IPS DF 6.9 (cell line): ENCODE measurements around the gene UBE2R2.
A peak's percentile ranks its signal among the peaks of the same experiment; 100 is the strongest.

Experiments used
- DNase-seq: peaks from one replicate; pipeline ENCODE4 v3.0.0-alpha.2; 2013; ENCODE audit warnings: low read depth, low spot score
- H3K27ac ChIP-seq: one replicate; pipeline ENCODE4 v1.5.1; 2013; ENCODE audit warnings: low read length, control low read depth
- H3K27me3 ChIP-seq: 2 replicates; pipeline ENCODE4 v1.6.1; 2013; ENCODE audit warnings: mild to moderate bottlenecking, low read length; ENCODE audit not compliant: control insufficient read depth, insufficient read depth
- H3K36me3 ChIP-seq: 2 replicates; pipeline ENCODE4 v1.6.1; 2013; ENCODE audit warnings: low read length; ENCODE audit not compliant: control insufficient read depth, insufficient read depth
- H3K4me1 ChIP-seq: 2 replicates; pipeline ENCODE4 v1.6.1; 2013; ENCODE audit warnings: low read length; ENCODE audit not compliant: control insufficient read depth, insufficient read depth
- H3K4me3 ChIP-seq: 2 replicates; pipeline ENCODE4 v1.5.1; 2013; ENCODE audit warnings: mild to moderate bottlenecking, low read length
- H3K9me3 ChIP-seq: 2 replicates; pipeline ENCODE4 v1.6.1; 2013; ENCODE audit warnings: low read length, inconsistent platforms; ENCODE audit not compliant: control insufficient read depth, insufficient read depth
- WGBS: extraction: QIAGEN DNeasy Blood & Tissue Kit; methylation state at CpG from one replicate; pipeline ENCODE4 v1.1.7; 2013; ENCODE audit warnings: mixed read lengths, missing lambda C conversion rate; ENCODE audit not compliant: insufficient read length, insufficient coverage; 5-methylcytosine and 5-hydroxymethylcytosine counted together

Gene UBE2R2

DNA sequence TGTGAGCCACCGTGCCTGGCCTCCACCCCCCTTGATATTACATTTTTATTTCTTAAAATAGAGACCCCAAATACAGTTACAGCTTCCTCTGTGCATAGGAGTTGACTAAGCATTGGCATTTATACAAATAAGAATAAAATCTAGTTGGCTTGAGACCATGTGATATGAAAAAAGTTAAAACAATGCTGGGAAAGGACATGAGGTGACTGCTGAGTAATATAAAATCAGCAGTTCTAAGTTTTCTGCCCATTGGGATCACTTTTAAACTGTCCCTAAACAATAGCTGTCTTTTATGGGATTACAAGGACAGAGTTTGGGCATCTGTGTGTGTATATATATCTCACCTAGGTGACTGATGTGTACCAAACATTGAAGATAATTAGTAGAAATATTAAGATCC, 96.6 kb downstream of the UBE2R2 start:
- no peak for DNase-seq
- no CpG with 5 or more reads among the region's 1 CpG for WGBS
- Histone ChIP-seq H3K27ac (no peak overlapping the region), H3K27me3 (no peaks in the 10 kb centered on the region), H3K36me3 (peaks cover 3% of the 10 kb centered on the region; the same call in 1 of the 2 replicates), H3K4me1 (no peaks in the 10 kb centered on the region), H3K4me3 (no peak overlapping the region), H3K9me3 (no peaks in the 10 kb centered on the region)

DNA sequence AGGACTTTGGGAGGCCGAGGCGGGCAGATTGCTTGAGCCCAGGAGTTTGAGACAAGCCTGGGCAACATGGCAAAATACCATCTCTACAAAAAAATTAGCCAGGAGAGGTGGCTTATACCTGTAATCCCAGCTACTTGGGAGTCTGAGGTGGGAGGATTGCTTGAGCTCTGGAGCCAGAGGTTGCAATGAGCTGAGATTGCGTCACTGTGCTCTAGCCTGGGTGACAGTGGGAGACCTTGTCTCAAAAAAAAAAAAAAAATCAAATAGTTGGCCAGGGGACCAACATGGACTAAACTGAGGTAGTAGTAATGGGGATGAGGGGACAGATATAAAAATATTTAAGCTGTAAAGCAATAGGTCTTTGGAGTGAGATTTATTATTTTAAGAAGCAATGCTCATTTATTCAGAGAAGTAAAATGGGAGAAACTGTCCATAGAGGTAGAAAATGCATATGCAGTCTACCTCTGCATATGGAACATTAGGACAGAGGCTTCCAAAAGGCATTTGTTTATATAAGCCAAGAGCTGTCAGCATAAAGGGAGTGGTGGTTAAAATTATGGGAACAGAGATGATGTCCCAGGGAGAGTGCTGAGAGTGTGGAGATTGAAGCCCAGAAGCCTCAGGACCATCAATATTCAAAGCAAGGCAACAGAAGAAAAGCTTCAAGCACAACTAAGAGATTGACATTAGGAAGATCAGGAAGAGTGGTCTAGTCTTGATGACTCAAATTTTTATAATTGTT, 98.1 kb downstream of the UBE2R2 start:
- Histone ChIP-seq H3K9me3 (no peaks in the 10 kb centered on the region), H3K4me1 (no peaks in the 10 kb centered on the region), H3K27me3 (no peaks in the 10 kb centered on the region), H3K4me3 (no peak overlapping the region), H3K36me3 (peaks cover 3% of the 10 kb centered on the region; the same call in 1 of the 2 replicates), H3K27ac (no peak overlapping the region)
- WGBS, result no CpG with 5 or more reads among the region's 3 CpGs
- DNase-seq, result no peak

DNA sequence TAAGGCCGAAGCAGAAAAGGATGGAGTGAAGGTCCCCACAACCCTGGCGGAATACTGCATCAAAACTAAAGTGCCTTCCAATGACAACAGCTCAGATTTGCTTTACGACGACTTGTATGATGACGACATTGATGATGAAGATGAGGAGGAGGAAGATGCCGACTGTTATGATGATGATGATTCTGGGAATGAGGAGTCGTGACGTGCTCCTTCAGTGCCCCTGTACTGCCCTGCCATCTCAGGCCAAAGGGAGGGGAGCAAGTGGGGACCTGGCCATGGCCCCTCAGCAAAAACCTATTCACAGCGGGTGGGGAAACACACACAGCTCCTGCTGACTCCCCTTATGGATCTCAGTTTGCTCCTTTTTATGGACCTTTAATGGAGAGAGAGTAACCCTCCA, 100.1 kb downstream of the UBE2R2 start:
- no CpG with 5 or more reads among the region's 9 CpGs for WGBS
- no peaks in the 10 kb centered on the region for H3K4me1 ChIP-seq
- no peak overlapping the region for H3K4me3 ChIP-seq
- H3K9me3 ChIP-seq, result no peaks in the 10 kb centered on the region
- H3K27ac ChIP-seq, result no peak overlapping the region
- DNase-seq, result no peak
- peaks cover 10% of the 10 kb centered on the region; the same call in 1 of the 2 replicates for H3K36me3 ChIP-seq
- H3K27me3 ChIP-seq, result no peaks in the 10 kb centered on the region

- no peaks in the 10 kb centered on the region for H3K4me1 ChIP-seq
- H3K27ac ChIP-seq, result no peak overlapping the region
- no peaks in the 10 kb centered on the region for H3K9me3 ChIP-seq
- WGBS, result no CpG with 5 or more reads among the region's 6 CpGs
- no peak overlapping the region for H3K4me3 ChIP-seq
- H3K27me3 ChIP-seq, result no peaks in the 10 kb centered on the region
- peaks cover 33% of the 10 kb centered on the region for H3K36me3 ChIP-seq
- DNase-seq, result no peak
Observed at GRCh38 chr9:33919276-33919897, 102.4 kb downstream of the UBE2R2 start.

DNA sequence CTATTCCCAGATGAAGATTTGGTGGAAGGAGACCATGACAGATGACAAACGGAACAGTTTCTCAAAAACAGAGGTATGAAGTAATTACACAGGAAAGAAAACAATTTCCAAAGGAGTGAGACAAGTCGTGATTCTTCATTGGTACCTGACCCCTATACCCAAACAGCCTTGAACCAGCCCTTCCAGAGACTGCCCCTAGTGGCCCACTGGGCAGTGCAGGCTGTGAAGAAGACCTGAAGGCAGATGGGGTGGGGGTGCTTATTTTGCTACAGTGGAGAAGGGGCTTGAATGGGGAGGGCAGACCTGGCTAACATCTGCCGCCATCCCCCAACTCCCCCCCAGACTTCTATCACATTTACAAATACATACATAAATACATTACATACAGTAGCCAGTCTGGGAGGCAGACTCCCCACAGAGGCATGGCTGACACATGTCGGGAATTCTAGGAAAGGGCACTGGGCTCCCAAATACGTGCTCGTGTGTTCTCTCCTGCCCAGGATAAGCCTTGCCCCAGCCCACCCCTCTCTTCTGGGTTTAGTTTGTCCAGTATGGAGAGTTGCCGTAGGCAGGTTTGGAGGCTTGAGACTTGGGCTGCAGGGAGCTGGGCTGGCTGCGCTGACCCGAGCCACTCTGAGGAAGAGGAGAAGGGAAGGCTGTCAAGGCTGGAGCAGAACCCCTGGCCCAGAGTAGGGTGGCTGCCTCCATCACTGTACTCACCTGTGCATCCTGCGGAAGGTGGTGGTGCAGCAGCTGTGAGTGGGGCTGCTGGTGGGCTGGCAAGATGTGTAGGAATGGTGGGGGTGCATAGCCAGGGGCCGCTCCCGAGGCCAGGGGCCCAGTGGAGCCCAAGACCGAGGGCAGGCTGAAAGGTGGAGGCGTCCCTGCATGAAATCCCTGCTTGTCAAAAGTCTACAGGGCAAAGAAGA, 105.3 kb downstream of the UBE2R2 start:
- Histone ChIP-seq H3K4me1 (no peaks in the 10 kb centered on the region), H3K9me3 (no peaks in the 10 kb centered on the region), H3K4me3 (no peak overlapping the region), H3K27me3 (no peaks in the 10 kb centered on the region), H3K36me3 (peaks cover 52% of the 10 kb centered on the region), H3K27ac (no peak overlapping the region)
- WGBS, result no CpG with 5 or more reads among the region's 14 CpGs
- DNase-seq, result no peak

- no CpG with 5 or more reads among the region's 4 CpGs for WGBS
- DNase-seq, result no peak
- Histone ChIP-seq H3K4me3 (no peak overlapping the region), H3K9me3 (no peaks in the 10 kb centered on the region), H3K27me3 (no peaks in the 10 kb centered on the region), H3K36me3 (peaks cover 56% of the 10 kb centered on the region), H3K27ac (no peak overlapping the region), H3K4me1 (no peaks in the 10 kb centered on the region)
Observed at GRCh38 chr9:33923079-33923478, 106.1 kb downstream of the UBE2R2 start.

DNA sequence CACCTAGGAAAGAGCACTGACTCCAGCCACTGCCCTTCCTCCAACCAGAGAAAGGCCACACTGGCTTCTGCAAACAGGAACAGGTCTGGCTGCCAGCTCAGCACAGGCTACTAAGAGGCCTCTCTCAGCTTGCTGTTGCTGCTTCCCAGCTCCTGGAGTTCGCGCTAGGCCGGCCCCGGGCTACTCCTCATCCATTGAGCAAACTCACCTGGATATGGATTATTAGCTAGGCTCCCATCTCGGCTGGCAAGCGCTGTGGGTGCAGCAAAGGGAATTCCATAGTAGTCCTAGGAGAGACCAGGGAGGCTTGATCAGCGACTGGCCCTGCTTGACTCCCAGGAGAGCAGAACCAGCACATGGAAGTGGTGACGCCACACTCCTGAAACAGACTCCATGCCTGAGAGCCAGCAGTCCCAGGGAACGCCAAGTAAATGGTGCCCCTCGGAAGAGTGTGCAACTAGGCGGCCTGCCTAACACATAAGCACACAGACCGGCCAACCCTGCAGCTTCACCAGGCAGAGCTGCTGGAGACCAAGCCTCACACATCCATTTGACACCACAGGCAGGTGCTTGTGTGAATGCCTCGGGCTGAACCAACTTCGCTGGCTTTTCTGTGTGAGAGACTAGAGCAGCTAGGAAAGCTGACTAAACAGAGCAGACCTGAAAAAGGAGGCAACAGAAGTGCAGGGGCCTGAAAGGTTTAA, 107.2 kb downstream of the UBE2R2 start:
- no peaks in the 10 kb centered on the region for H3K27me3 ChIP-seq
- peaks cover 62% of the 10 kb centered on the region for H3K36me3 ChIP-seq
- DNase-seq, result no peak
- WGBS, result no CpG with 5 or more reads among the region's 14 CpGs
- H3K27ac ChIP-seq, result no peak overlapping the region
- no peaks in the 10 kb centered on the region for H3K4me1 ChIP-seq
- no peak overlapping the region for H3K4me3 ChIP-seq
- H3K9me3 ChIP-seq, result no peaks in the 10 kb centered on the region

GRCh38 chr9:33924978-33925797, 108.2 kb downstream of the UBE2R2 start:
- peak; percentile 48 for DNase-seq

DNA sequence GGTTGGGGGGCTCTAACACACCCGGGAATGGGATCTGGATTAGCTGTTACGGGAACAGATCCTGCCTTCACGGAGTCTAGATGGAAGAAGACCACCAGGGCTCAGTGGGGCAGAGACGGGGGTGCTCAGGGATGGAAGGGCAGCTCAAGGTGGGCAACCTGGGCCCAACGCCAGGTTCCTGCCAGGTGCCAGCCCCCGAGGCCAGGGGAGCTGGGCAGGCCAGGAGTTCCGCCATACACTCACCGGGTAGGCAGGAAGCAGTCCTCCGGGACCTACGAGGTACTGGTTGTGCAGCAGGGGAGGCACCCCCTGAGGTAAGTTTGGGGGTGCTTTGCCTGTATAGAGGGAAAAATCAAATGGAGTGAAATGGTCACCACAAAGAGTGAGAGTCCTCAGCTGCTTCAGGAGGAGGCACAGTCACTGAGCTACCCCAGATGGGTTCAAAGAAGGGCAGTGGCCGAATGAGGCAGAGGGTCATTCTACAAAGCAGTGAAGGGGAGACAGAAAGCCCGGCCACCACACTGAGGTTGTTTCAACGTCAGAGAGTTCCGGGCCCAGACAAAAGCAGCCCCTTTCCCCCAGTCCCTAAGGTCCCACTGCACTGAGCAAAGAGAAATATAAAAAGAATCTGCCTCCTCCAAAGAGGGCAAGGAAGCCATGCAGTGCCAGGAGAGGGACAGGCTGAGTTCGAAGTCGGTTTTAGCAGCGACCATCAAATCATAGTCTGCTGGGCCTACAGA, 110.0 kb downstream of the UBE2R2 start:
- Histone ChIP-seq H3K36me3 (peaks cover 65% of the 10 kb centered on the region), H3K4me3 (no peak overlapping the region), H3K9me3 (no peaks in the 10 kb centered on the region), H3K27me3 (no peaks in the 10 kb centered on the region), H3K27ac (no peak overlapping the region), H3K4me1 (no peaks in the 10 kb centered on the region)
- no CpG with 5 or more reads among the region's 17 CpGs for WGBS
- no peak for DNase-seq

More at GRCh38 chr9:33924978-33925797, 108.2 kb downstream of the UBE2R2 start:
- H3K4me1 ChIP-seq, result no peaks in the 10 kb centered on the region
- no peak overlapping the region for H3K4me3 ChIP-seq
- no peaks in the 10 kb centered on the region for H3K9me3 ChIP-seq
- WGBS, result no CpG with 5 or more reads among the region's 17 CpGs
- H3K27ac ChIP-seq, result no peak overlapping the region
- no peaks in the 10 kb centered on the region for H3K27me3 ChIP-seq
- peaks cover 62% of the 10 kb centered on the region for H3K36me3 ChIP-seq
